Motor neuron (in vitro differentiated cells): ENCODE data around the gene UQCRC1. TPM values are rescaled to one million over a fixed set of nuclear protein-coding genes. Genes with fewer than 3 reads are reported as not detected.
A peak's percentile ranks its signal among the peaks of the same experiment; 100 is the strongest.
"Not testable (repeated sequence)": the region's sequence is repeated elsewhere in the genome, so short reads cannot be mapped to it uniquely, and the experiment has no call there.

Experiments
- ATAC-seq, 8 experiments: fragments of 200-7000 bp; cut with Tn5 transposase; replicated peaks in 6 of 8; 2 replicates each; pipeline ENCODE4 v1.8.0; 2021; ENCODE audit warnings: mild to moderate bottlenecking in 8 of 8, moderate library complexity in 8 of 8
- H3K27ac ChIP-seq, 2 donors: fragments of 250-450 bp; sonication (Bioruptor Pico); 2 replicates each; pipeline ENCODE4 v1.9.0; 2021; ENCODE audit warnings: antibody characterized with exemption in 2 of 2, mild to moderate bottlenecking in 2 of 2, moderate library complexity in 1 of 2
- H3K4me1 ChIP-seq, 2 donors: fragments of 250-450 bp; sonication (Bioruptor Pico); replicated peaks in 1 of 2; 2 replicates each; pipeline ENCODE4 v1.6.1; 2021; ENCODE audit warnings: antibody characterized with exemption in 2 of 2, mild to moderate bottlenecking in 2 of 2, moderate library complexity in 1 of 2
- H3K4me3 ChIP-seq, 5 donors: fragments of 250-450 bp; sonication (Bioruptor Pico); 2 replicates each; pipeline ENCODE4 v1.9.0; 2021; ENCODE audit warnings: antibody characterized with exemption in 5 of 5, mild to moderate bottlenecking in 5 of 5, moderate library complexity in 4 of 5
- WGBS, 10 experiments: fragments of 450-650 bp; shearing (Covaris generic); methylation state at CpG; one replicate each; pipeline ENCODE4 v1.0.0; 2022; 5-methylcytosine and 5-hydroxymethylcytosine counted together
- in situ Hi-C, 9 experiments: fragments of 400-800 bp; cut with MboI; loops; one replicate each; pipeline ENCODE4 v1.15.0; 2021; ENCODE audit warnings: low sequenced_read_pairs in 9 of 9, low pct_unique_long_range_greater_than_20kb in 2 of 9; ENCODE audit not compliant: unreplicated experiment in 9 of 9
- total RNA-seq, 8 experiments: library from RNA; unstranded; fragments of 300-600 nt; gene quantifications; 2 replicates each; pipeline versions ENCODE4 v1.2.3 to v1.2.4, GENCODE V29; 2022

Gene UQCRC1
- total RNA-seq, 8 experiments from 2014 or later = 184 to 306 (median 226) TPM

GRCh38 chr3:48561045-48561736 is 48.3 kb downstream of the UQCRC1 start:
- WGBS, 10 experiments = 27 to 83% (median 73%) methylated on average over 2 to 8 of the region's 21 CpGs; no CpG with 5 or more reads in 6 of the 10 experiments
- Histone ChIP-seq H3K4me1 (peaks cover 43 to 53% of the 10 kb centered on the region in 2 donors), H3K4me3 (peak overlapping the region in 1 of 5 donors; percentile 3), H3K27ac (peak overlapping the region in 1 of 2 donors; percentile 53)
- in situ Hi-C loops = no loop called here
- ATAC-seq = peak; percentile 9 to 54 (median 42)

GRCh38 chr3:48560648-48561018 is 48.8 kb downstream of the UQCRC1 start:
- 20% methylated on average over 1 of the region's 5 CpGs; no CpG with 5 or more reads in 9 of the 10 experiments for WGBS, 10 experiments
- Histone ChIP-seq H3K27ac (peak overlapping the region; percentile 16 to 66), H3K4me1 (peaks cover 43 to 58% of the 10 kb centered on the region in 2 donors), H3K4me3 (peak overlapping the region in 1 of 5 donors; percentile 3)
- in situ Hi-C loops = no loop called here
- peak in 4 of 8 experiments; percentile 9 to 36 (median 20) for ATAC-seq

- in situ Hi-C loops = no loop called here
- no peak for ATAC-seq
- peak overlapping the region in 1 of 2 donors; percentile 11 for H3K27ac ChIP-seq
- H3K4me1 ChIP-seq = peaks cover 50 to 69% of the 10 kb centered on the region in 2 donors
- no peak overlapping the region for H3K4me3 ChIP-seq
- WGBS, 10 experiments = 33 to 100% (median 68%) methylated on average over 1 to 5 of the region's 6 CpGs; no CpG with 5 or more reads in 3 of the 10 experiments
Measured at GRCh38 chr3:48558493-48559134, 50.8 kb downstream of the UQCRC1 start.

GRCh38 chr3:48556796-48557626 is 52.4 kb downstream of the UQCRC1 start, which contains the start of gene PFKFB4:
Gene PFKFB4 (minus strand): TSS chr3:48556803. CDS start chr3:48556777, 26 bp downstream.
- in situ Hi-C loops = no loop called here
- peak within 1 kb of the TSS; percentile 43 to 55 (median 52) for H3K4me3 ChIP-seq
- WGBS, 10 experiments = 0 to 21% (median 5%) methylated on average over 2 to 14 of the region's 53 CpGs; no CpG with 5 or more reads in 4 of the 10 experiments
- ATAC-seq = peak; percentile 68 to 89 (median 83)
- H3K27ac ChIP-seq = peak within 1 kb of the TSS; percentile 13 to 63
- H3K4me1 ChIP-seq = peaks cover 39 to 58% of the 10 kb centered on the region in 2 donors

- no peak for ATAC-seq
- peak overlapping the region; percentile 43 to 55 (median 52) for H3K4me3 ChIP-seq
- peaks cover 38 to 56% of the 10 kb centered on the region in 2 donors for H3K4me1 ChIP-seq
- peak overlapping the region in 1 of 2 donors; percentile 47 for H3K27ac ChIP-seq
- 57 to 100% (median 89%) methylated on average over 1 to 3 of the region's 29 CpGs; no CpG with 5 or more reads in 4 of the 10 experiments for WGBS, 10 experiments
- in situ Hi-C loops = no loop called here
Measured at GRCh38 chr3:48555949-48556795, 53.3 kb downstream of the UQCRC1 start.

GRCh38 chr3:48555231-48555948 is 54.1 kb downstream of the UQCRC1 start:
- in situ Hi-C loops = no loop called here
- Histone ChIP-seq H3K27ac (no peak overlapping the region), H3K4me1 (peaks cover 30 to 50% of the 10 kb centered on the region in 2 donors), H3K4me3 (peak overlapping the region; percentile 43 to 55 (median 52))
- 60 to 96% (median 76%) methylated on average over 1 to 9 of the region's 10 CpGs; no CpG with 5 or more reads in 2 of the 10 experiments for WGBS, 10 experiments
- ATAC-seq = no peak

GRCh38 chr3:48553886-48554845 is 55.3 kb downstream of the UQCRC1 start:
- peaks cover 23 to 38% of the 10 kb centered on the region in 2 donors for H3K4me1 ChIP-seq
- ATAC-seq = no peak
- H3K27ac ChIP-seq = no peak overlapping the region
- in situ Hi-C loops = no loop called here
- 63 to 100% (median 82%) methylated on average over 1 to 6 of the region's 14 CpGs; no CpG with 5 or more reads in 1 of the 10 experiments for whole genome bisulfite sequencing, 10 experiments
- peak overlapping the region in 1 of 5 donors; percentile 51 for H3K4me3 ChIP-seq

- 88 to 100% (median 100%) methylated on average over 1 to 3 of the region's 5 CpGs; no CpG with 5 or more reads in 5 of the 10 experiments for WGBS, 10 experiments
- no peak for ATAC-seq
- no peak overlapping the region for H3K4me3 ChIP-seq
- in situ Hi-C loops = no loop called here
- peaks cover 22 to 32% of the 10 kb centered on the region in 2 donors for H3K4me1 ChIP-seq
- no peak overlapping the region for H3K27ac ChIP-seq
Measured at GRCh38 chr3:48553361-48553760, 56.1 kb downstream of the UQCRC1 start.

- ATAC-seq = no peak
- Histone ChIP-seq H3K27ac (no peak overlapping the region), H3K4me1 (peaks cover 12 to 23% of the 10 kb centered on the region in 2 donors), H3K4me3 (no peak overlapping the region)
- in situ Hi-C loops = no loop called here
- 50 to 100% (median 80%) methylated on average over 1 to 8 of the region's 14 CpGs; no CpG with 5 or more reads in 3 of the 10 experiments for WGBS, 10 experiments
Measured at GRCh38 chr3:48552111-48552951, 57.1 kb downstream of the UQCRC1 start.

- in situ Hi-C loops, H3K27ac ChIP-seq, H3K4me3 ChIP-seq, ATAC-seq: not testable (repeated sequence)
- H3K4me1 ChIP-seq = peaks cover 12 to 23% of the 10 kb centered on the region in 2 donors
- 100% methylated on average over 2 of the region's 7 CpGs; no CpG with 5 or more reads in 9 of the 10 experiments for WGBS, 10 experiments
Measured at GRCh38 chr3:48551651-48552050, 57.8 kb downstream of the UQCRC1 start.
